ENCODE measurements around the gene STARD3. TPM values are rescaled to one million over a fixed set of nuclear protein-coding genes. Genes with fewer than 3 reads are reported as not detected.

Gene STARD3
- total and polyA plus RNA-seq, 2 of the 13 experiments (the other 11 are each of a cell fraction or from before 2014, with no cell fraction given) = 34.6 to 100 TPM

DNA sequence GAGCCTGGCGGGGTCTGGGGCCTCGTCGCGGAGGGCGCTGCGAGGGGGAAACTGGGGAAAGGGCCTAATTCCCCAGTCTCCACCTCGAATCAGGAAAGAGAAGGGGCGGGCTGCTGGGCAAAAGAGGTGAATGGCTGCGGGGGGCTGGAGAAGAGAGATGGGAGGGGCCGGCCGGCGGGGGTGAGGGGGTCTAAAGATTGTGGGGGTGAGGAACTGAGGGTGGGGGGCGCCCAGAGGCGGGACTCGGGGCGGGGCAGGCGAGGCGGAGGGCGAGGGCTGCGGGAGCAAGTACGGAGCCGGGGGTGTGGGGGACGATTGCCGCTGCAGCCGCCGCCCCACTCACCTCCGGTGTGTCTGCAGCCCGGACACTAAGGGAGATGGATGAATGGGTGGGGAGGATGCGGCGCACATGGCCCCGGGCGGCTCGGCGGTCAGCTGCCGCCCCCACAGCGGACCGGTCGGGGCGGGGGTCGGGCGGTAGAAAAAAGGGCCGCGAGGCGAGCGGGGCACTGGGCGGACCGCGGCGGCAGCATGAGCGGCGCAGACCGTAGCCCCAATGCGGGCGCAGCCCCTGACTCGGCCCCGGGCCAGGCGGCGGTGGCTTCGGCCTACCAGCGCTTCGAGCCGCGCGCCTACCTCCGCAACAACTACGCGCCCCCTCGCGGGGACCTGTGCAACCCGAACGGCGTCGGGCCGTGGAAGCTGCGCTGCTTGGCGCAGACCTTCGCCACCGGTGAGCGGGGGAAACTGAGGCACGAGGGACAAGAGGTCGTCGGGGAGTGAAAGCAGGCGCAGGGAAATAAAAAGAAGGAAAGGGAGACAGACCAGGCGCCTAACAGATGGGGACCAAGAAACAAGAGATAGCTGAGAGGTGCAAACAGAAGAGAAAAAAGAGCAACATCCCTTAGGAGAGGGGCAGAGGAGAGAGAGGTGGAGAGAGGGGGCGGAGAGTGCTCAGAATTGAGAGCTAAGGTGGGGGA, 31.3 kb downstream of the STARD3 start, which contains the start of gene PNMT (continued):
- TF ChIP-seq, protein P1, sequence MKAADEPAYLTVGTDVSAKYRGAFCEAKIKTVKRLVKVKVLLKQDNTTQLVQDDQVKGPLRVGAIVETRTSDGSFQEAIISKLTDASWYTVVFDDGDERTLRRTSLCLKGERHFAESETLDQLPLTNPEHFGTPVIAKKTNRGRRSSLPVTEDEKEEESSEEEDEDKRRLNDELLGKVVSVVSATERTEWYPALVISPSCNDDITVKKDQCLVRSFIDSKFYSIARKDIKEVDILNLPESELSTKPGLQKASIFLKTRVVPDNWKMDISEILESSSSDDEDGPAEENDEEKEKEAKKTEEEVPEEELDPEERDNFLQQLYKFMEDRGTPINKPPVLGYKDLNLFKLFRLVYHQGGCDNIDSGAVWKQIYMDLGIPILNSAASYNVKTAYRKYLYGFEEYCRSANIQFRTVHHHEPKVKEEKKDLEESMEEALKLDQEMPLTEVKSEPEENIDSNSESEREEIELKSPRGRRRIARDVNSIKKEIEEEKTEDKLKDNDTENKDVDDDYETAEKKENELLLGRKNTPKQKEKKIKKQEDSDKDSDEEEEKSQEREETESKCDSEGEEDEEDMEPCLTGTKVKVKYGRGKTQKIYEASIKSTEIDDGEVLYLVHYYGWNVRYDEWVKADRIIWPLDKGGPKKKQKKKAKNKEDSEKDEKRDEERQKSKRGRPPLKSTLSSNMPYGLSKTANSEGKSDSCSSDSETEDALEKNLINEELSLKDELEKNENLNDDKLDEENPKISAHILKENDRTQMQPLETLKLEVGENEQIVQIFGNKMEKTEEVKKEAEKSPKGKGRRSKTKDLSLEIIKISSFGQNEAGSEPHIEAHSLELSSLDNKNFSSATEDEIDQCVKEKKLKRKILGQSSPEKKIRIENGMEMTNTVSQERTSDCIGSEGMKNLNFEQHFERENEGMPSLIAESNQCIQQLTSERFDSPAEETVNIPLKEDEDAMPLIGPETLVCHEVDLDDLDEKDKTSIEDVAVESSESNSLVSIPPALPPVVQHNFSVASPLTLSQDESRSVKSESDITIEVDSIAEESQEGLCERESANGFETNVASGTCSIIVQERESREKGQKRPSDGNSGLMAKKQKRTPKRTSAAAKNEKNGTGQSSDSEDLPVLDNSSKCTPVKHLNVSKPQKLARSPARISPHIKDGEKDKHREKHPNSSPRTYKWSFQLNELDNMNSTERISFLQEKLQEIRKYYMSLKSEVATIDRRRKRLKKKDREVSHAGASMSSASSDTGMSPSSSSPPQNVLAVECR (CRISPR knock-in tag; IDR thresholded peaks at IDR 0.05; ENCODE audit: borderline replicate concordance) = peak; percentile 78; the same call in 1 of the 2 replicates
- TF ChIP-seq, protein P2, sequence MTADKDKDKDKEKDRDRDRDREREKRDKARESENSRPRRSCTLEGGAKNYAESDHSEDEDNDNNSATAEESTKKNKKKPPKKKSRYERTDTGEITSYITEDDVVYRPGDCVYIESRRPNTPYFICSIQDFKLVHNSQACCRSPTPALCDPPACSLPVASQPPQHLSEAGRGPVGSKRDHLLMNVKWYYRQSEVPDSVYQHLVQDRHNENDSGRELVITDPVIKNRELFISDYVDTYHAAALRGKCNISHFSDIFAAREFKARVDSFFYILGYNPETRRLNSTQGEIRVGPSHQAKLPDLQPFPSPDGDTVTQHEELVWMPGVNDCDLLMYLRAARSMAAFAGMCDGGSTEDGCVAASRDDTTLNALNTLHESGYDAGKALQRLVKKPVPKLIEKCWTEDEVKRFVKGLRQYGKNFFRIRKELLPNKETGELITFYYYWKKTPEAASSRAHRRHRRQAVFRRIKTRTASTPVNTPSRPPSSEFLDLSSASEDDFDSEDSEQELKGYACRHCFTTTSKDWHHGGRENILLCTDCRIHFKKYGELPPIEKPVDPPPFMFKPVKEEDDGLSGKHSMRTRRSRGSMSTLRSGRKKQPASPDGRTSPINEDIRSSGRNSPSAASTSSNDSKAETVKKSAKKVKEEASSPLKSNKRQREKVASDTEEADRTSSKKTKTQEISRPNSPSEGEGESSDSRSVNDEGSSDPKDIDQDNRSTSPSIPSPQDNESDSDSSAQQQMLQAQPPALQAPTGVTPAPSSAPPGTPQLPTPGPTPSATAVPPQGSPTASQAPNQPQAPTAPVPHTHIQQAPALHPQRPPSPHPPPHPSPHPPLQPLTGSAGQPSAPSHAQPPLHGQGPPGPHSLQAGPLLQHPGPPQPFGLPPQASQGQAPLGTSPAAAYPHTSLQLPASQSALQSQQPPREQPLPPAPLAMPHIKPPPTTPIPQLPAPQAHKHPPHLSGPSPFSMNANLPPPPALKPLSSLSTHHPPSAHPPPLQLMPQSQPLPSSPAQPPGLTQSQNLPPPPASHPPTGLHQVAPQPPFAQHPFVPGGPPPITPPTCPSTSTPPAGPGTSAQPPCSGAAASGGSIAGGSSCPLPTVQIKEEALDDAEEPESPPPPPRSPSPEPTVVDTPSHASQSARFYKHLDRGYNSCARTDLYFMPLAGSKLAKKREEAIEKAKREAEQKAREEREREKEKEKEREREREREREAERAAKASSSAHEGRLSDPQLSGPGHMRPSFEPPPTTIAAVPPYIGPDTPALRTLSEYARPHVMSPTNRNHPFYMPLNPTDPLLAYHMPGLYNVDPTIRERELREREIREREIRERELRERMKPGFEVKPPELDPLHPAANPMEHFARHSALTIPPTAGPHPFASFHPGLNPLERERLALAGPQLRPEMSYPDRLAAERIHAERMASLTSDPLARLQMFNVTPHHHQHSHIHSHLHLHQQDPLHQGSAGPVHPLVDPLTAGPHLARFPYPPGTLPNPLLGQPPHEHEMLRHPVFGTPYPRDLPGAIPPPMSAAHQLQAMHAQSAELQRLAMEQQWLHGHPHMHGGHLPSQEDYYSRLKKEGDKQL (CRISPR knock-in tag; IDR thresholded peaks at IDR 0.05; ENCODE audit: low read depth) = no peak
- TF ChIP-seq SP1 (IDR thresholded peaks at IDR 0.05) (no peak), SP1 (CRISPR knock-in tag; IDR thresholded peaks at IDR 0.05) (0 out of 2 replicates have a peak, but pooled peaks have one; percentile 26), HNF4G (IDR thresholded peaks at IDR 0.05; ENCODE audit: borderline replicate concordance, low read depth, low read length) (no peak), HNF4G (CRISPR knock-in tag; IDR thresholded peaks at IDR 0.05; ENCODE audit: borderline replicate concordance, low read depth) (peak; percentile 62; the same call in 1 of the 2 replicates), ZNF776 (CRISPR knock-in tag; IDR thresholded peaks at IDR 0.05) (peak; percentile 59; the same call in 1 of the 2 replicates), YEATS4 (CRISPR knock-in tag; IDR thresholded peaks at IDR 0.05; ENCODE audit: borderline replicate concordance) (peak; percentile 77), CENPX (CRISPR knock-in tag; IDR thresholded peaks at IDR 0.05) (no peak), MTF2 (CRISPR knock-in tag; IDR thresholded peaks at IDR 0.05; ENCODE audit: borderline replicate concordance) (peak; percentile 99), ZNF550 (CRISPR knock-in tag; IDR thresholded peaks at IDR 0.05; ENCODE audit: borderline replicate concordance) (peak; percentile 59; the same call in 1 of the 2 replicates), FOXJ3 (CRISPR knock-in tag; IDR thresholded peaks at IDR 0.05; ENCODE audit: borderline replicate concordance) (no peak), SOX5 (CRISPR knock-in tag; IDR thresholded peaks at IDR 0.05; ENCODE audit: borderline replicate concordance) (peak; percentile 34; the same call in 1 of the 2 replicates), ZNF563 (CRISPR knock-in tag; IDR thresholded peaks at IDR 0.05) (peak; percentile 81; the same call in 1 of the 2 replicates)
- TF ChIP-seq, protein P3, sequence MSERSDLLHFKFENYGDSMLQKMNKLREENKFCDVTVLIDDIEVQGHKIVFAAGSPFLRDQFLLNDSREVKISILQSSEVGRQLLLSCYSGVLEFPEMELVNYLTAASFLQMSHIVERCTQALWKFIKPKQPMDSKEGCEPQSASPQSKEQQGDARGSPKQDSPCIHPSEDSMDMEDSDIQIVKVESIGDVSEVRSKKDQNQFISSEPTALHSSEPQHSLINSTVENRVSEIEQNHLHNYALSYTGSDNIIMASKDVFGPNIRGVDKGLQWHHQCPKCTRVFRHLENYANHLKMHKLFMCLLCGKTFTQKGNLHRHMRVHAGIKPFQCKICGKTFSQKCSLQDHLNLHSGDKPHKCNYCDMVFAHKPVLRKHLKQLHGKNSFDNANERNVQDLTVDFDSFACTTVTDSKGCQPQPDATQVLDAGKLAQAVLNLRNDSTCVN (CRISPR knock-in tag; IDR thresholded peaks at IDR 0.05; ENCODE audit: borderline replicate concordance) = peak; percentile 72; the same call in 1 of the 2 replicates

Measured in HepG2 (cell line).